GM19025 (cell line): ENCODE measurements around the gene BAG1.

Source experiments
- ATAC-seq: cut with Tn5 transposase; IDR thresholded peaks from one replicate; pipeline ENCODE4 v1.9.1; 2021; ENCODE audit warnings: mild to moderate bottlenecking, low read depth, moderate library complexity; ENCODE audit not compliant: unreplicated experiment

BAG1 gene

DNA sequence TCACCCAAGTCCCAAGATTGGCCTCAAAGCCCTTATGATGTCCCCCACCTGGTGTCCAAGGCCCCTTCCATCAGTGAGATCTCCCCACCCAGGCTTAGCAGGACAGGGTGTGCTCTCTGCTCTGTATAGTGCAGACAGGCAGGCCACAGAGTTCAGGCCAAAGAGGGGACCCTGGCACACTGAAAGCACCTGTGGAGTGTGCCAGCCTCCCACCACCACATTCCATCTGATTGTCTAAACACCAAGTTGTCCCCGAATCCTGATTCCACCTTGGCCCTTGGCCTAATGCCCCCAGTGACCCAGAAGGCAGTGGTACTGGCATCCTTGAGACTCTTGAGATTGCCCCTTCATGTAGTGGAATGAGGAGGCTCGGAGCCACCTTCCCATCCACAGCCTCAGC is 19.2 kb downstream of the BAG1 start:
- no peak for ATAC-seq

DNA sequence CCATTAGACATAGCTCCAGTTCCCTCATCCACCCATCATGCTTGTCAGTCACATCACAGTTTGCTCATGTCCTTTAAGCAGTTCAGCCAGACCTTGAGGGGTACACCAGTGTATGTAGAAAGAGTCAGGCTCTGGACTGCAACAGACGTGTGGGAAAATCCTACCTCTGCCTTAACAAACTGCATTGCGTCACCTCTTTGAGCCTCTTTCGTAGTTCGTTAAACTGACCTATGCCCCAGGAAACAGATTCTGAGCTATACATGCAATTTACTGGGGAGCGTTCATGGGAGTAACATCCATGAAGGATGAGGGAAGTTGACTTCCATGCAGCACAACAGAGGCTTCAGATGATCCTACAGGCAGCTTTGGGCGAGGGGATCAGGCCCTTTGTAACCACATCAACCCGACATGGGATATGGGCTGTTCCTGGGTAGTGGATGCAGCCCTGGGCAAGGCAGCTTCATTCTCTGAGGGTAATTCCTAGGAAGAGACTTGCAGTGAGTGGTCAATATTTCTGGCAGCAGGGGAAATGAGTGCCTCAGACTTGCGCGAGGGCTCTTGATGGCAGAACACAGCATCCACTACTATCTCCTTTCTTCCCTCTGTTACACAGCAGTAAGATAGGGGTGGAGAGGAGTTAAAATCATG is 20.2 kb downstream of the BAG1 start:
- ATAC-seq, result no peak

DNA sequence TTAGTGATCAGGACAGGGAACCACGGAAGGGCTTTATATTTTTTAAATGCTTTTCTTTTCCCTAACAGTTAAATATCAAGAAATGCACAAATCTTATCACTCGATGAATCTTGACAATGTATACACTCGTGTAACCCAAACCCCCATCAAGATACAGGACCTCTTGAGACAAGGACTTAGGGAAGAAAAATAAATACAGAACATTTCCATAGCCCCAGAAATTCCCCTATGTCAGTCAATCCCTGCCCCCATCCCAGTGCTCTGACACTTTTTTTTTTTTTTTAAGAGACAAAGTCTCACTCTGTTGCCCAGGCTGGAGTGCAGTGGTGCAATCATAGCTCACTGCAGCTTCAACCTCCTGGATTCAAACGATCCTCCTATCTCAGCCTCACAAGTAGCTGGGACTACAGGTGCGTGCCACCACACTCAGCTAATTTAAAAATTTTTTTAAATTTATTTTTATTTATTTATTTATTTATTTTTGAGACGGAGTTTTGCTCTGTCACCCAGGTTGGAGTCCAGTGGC is 21.8 kb downstream of the BAG1 start:
- no peak for ATAC-seq

DNA sequence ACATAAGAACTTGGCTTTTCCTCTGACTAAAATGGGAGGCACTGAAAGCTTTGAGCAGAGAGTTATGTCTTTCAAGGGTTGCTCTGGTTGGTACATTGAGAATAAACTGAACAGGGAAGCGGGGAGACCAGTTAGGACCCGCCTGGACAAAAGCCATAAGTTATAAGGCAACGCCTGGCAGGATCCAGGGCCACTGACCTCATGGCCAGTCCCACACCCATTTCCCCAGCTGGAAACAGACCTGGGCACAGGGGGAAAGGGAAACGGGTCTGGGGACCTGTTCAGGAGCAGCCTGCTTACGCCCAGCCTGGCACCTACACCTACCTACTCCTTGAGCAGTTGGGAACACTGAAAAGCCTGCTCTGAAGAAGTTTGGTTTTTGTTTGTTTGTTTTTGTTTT is 23.2 kb downstream of the BAG1 start:
- no peak for ATAC-seq

DNA sequence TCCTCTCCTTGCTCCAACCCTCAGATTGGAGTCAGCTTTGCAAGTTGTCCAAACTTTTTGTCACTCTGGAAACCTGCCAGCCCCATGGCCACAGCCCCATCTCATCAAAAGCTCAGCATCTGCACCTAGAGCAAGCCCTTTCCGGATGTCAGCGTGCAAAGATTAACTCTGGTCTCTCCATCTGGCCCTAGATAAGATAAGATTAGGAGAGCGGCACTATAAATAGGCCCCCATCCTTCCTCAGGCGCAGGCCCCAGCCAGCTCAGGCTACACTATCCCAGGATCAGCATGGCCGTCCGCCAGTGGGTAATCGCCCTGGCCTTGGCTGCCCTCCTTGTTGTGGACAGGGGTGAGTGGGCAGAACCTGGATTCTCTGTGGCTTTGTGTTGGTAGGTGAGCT is 24.6 kb downstream of the BAG1 start, which contains the start of gene SPINK4:
TSS of gene SPINK4 (plus strand) at position 247 of the 400 bp plus-strand sequence. CDS start at position 289, 42 bp downstream.
- no peak for ATAC-seq

DNA sequence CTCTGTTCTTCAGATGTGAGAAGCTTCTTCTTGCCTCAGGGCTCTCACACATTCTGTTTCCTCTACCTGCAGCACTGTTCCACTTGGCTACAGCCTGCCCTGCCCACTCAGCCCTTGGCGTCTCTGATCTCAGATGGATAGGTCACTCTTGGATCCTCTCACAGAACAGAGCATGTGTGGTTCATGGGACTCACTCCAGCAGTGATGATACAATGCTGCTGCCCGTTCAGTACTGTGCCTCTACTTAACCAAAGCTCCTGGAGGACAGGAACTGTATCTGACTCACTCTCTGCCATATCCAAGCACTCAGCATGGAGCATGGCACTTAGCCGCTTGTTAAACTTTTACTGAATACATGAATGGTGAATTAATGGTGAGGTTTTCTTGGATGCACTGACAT is 27.9 kb downstream of the BAG1 start:
- no peak for ATAC-seq

DNA sequence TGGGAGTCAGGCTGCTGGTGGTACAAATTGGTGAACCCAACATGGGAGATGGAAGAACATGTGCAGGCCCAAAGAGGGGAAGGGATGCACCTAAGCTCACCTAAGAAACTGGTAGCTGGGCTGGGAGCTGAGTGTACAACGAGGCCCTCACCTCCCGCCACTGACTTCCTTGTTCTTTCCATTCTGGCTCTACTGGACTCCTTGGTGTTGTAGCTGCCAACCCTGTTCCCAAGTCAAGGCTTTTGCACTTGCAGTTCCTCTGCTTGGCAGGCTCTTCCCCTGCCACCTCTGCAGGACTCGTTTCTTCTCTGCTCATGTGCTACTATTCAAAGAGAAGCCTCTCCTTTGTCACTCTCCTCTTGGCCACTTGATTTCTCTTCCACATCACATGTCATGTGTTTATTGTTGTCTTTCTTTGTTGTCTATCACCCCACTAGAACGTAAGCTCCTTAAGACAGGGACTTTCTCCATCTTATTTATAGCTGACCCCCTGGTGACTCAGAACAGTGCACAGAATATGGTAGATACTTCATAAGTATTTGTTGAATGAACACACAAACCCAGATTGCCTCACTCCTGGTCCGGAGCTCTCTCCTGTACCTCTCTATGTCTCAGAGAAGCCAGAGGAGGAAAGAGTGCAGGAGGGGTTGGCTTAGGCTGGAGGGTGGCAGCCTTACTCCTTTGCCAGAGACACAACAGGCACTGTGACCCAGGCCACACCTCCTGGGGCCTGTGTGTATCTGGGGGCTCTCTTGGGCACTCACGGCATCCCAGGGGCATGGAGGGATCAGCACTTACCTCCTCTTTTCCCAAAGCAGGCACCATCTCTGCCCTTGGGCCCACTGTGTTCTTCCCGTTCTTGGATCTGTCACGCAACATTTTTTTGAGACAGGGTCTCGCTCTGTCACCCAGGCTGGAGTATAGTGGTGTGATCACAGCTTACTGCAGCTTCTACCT is 29.7 kb downstream of the BAG1 start:
- ATAC-seq, result no peak

DNA sequence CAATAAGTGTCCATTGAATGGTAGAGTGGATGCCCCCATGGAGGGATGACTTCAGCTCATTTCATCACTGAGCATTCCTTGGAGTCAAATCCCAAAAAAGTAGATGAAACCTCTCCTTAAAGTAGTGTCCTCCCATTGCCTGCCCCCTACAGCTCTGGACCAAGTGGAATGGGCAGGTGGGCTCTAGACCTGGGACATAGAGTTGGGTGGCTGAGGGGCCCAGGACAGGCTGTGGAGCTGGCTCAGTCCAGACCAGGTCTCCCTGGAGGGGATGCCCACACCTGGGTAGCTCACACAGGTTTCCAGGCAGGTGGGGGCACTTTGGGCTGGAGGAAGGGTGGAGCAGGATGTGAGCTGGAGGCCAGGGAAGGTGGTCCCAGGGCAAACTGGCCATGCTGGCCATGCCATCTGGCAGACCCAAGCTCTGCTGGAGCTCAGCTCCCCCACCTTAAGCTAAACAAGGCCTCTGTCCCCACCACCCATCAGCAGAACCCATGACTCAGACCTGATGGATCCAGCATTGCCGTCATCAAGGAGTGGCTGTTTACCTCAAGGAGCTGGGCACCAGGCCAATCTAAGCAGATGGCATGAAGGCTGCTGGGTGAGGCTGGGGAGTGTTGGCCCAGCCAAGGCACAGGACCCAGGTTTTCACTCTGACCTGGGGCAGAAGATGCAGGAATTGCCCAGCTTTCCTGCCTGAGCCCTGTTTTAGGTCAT is 30.7 kb downstream of the BAG1 start:
- no peak for ATAC-seq

DNA sequence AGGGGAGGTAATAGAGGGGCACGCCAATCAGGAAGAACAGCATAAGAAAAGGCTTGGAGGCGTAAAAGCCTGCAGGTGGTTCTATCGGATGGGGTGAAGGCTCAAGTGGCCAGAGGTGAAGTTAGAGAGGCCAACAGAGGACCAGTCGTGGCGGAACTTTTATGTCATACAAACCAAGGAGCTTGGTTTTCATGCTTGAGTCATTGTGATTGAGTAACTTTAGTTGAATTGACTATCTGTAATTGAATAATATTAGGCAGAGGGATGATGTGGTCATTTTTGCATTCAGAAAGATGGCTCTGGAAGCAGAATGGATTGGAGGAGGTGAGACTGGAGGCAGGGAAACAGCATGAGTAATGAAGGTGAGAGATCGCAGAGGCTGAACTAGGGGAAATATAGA is 31.7 kb downstream of the BAG1 start:
- no peak for ATAC-seq

DNA sequence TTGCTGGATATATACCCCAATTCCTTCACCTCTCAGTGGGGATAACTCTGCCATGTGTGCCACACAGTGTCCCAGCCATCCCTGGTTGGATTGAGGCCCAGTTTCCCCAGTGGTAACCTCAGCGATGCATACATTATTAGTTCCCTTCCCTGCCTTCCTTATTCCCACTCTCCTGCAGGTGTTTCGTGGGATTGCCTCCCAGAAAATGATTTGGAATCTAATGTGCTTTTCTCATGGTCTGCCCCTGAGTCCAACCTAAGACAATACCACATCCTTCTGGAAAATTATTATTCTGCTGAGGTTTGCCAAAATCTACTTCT is 32.9 kb downstream of the BAG1 start:
- ATAC-seq, result no peak

DNA sequence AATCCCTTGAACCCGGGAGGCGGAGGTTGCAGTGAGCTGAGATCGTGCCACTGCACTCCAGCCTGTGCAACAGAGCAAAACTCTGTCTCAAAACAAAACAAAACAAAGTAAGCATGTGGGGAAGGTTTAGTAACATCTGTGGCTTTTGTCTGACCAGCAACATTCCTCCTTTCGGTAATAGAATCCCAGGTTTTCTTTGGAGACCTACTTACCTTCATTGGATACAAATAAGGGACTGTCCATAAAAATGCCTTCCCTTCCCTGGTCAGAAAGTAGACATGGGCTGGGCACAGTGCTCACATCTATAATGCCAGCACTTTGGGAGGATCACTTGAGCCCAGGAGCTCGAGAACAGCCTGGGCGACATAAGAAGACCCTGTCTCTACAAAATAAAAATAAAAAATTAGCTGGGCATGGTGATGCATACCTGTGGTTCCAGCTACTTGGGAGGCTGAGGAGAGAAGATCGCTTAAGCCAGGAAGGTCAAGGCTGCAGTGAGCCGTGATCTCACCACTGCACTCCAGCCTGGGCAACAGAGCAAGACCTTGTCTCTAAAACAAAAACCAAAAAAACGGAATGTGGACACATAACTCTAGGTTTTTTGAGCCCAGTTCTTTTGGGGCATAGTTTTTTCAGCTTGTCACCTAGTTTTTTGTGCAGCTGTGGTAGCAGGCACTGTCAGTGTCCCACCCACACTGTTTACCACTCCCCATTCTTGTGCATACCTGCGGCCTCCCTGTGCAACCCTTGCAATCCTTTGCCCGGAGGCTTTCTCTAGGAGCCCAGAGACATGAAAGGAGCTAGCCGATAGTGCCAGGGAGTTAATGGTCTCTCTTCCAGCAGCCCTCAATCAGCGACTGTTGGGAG is 33.5 kb downstream of the BAG1 start:
- ATAC-seq, result no peak

DNA sequence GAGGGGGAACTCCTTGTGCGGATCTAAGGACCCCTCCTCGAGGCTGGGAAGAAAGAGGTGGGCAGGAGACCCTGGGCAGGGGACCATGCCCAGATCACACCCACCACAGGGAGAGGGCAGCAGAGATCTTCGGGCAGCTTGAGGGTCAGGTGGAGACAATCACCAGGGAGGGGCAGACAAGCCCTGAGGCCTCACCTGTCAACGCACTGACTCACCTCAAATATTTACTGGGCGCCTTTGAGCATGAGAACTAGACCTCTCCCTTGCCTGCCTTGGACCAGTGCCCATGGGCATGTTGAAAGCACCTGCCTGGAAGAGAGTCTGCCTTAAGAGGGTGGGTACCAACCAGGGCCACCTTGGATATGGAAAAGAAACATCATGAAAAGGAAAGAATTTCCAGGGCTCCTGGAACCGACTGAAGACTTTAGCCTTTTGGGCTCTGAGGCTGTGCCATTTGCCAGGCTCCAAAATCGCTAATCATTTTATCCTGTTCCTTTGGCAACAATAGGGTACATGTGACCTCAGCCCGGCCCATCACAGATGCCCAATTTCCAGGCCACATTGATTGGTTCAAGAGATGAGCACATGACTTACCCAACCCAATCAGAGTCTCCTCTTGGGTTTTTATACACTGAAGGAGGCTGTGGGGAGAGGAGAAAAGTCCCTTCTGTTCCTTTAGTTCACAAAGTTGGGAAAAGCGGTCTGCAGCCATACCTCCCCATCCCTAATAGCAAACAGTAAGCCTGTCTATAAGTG is 35.0 kb downstream of the BAG1 start:
- no peak for ATAC-seq

DNA sequence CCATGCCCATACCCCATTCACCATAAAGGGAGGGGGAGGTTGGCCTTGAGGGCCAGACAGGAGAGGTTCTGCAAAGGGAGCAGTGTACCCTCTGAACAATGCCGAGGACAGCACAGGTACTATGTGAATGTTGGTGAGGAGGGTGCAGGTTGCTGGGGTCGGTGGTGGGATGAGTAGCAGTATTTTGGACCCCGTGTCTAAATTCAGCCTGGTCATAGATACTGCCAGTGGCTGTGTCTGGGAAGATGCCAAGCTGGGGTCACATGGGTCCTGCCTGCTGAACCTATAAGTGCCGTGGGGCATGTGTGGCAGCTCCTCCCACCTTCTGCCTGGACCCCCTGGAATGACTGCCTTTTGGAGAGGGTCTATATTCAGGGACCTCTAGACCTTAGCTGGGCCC is 35.9 kb downstream of the BAG1 start:
- no peak for ATAC-seq

DNA sequence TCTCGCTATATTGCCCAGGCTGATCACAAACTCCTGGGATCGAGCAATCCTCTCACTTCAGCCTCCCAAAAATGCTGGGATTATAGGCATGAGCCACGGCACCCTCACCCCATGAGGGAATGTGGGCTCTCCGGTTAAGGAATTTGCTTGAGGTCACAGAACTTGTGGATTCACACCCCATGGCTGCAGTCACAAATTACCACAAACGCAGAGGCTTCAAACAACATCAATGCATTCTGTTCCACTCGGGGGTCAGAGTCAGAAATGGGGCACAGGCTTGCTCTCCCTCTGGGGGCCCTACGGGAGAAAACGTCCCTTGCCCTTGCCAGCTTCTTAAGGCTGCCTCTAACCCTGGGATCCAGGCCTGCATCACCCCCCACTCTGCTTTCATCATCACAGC is 36.8 kb downstream of the BAG1 start:
- no peak for ATAC-seq

DNA sequence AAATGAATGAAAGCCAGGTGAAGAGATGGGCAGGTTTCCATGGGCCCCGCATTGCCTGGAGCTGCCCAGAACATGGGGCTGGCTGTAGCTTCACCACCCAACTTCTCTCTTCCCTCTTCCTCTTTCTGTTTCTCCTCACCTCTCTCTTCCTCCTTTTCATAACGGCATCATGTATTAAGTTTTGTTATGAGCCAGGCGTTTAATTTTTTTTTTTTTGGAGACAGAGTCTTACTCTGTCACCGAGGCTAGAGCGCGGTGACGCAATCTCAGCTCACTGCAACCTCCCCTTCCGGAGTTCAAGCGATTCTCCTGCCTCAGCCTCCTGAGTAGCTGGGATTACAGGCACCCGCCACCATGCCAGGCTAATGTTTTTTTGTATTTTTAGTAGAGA is 37.5 kb downstream of the BAG1 start:
- peak; percentile 46 for ATAC-seq

DNA sequence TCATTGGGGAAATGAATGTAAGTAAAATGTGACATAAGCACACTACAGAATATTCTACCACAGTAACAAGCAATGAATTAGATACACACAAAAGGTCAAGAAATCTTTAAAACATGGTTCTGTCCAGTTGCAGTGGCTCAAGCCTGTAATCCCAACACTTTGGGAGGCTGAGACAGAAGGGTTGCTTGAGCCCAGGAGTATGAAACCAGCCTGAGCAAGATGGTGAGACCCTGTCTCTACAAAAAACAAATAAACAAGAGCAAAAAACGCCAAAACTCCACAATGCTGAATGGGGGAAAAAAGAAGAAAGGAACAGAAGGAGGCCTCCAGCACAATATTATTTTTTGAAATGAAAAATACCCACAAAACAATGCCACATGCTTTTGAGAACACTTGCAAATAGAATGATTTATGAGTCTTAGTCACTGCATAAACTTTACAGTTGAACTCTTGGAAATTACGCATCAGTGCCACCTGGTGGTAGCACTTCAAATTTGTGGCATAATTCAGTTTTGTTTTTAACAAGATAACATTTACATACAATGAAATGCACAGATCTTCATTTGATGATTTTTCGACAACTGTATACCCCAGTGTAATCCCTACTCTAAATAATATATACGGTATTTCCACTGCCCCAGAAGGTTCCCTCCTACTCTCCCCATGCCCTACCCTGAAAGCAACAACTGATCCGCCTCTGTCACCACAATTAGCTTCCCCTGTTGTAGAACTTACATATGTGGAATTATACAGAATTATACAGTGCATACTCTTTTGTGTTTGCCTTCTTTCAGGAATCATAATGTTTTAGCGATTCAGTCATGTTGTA is 39.0 kb downstream of the BAG1 start:
- no peak for ATAC-seq

DNA sequence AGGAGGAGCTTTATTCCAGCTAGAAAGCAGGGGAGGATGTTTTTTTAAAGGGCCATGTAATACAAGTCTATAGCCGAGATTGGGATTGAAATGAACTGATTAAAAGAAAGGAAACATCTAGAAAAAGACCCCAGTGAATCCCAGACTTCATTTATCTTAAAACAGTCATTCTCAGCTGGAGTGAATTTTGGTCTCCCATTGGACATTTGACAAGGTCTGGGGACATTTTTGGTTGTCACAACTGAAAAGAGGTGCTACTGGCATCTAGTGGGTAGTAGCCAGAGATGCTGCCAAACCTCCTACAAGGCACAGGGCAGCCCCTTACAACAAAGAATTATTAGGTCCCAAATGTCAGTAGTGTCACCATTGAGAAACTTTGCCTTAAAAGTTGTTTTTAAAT is 40.8 kb downstream of the BAG1 start:
- no peak for ATAC-seq

DNA sequence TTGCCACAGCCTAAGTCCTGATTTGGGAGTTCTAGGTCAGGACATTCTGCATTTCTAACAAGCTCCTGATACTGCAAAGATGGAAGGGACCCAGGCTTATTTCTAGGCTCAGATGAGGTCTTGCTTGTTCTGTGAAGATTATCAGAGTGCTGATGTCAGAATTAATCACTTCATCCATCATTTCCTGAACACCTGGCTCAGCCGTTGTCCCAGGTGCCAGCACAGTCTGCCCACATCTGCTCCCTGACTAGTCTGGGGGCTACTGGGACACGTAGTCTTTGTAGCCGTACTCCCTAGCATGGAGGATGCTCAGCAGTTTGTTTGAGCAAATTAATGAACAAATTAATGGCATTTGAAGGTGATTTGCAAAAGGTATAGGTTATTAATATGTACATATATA is 42.5 kb downstream of the BAG1 start:
- no peak for ATAC-seq

DNA sequence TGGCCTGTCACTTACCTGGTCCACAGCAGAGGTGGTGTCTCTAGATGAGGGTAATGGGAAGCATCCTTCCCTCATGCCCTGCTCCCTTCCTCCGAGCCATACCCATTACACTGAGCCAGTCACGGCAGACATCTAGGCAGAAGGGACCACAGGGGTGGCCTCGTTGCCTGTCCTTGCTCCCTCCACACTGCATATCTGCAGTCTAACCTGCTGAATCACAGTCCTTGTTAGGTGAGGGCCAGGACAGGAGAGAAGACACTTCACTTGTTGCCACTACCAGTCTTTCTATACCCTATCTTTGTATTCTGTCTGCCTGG is 43.0 kb downstream of the BAG1 start:
- ATAC-seq, result no peak
